Esophagus muscularis mucosa (tissue), 3 donors: Measurements from ENCODE around the gene EPHB2.

Experiments used
- POLR2A ChIP-seq: fragments of 450-650 bp; IDR thresholded peaks from one replicate; pipeline ENCODE4 v1.6.1; 2017; ENCODE audit warnings: antibody characterized with exemption, moderate library complexity, mild to moderate bottlenecking, low read depth
- POLR2AphosphoS5 ChIP-seq, 2 donors: sonication (generic); formaldehyde crosslinking; IDR thresholded peaks; one replicate each; pipeline ENCODE4 v1.6.1; 2017; ENCODE audit warnings: antibody characterized with exemption in 2 of 2
- TF ChIP-seq, protein P1 (sequence below), 3 experiments: fragments of 200-600 bp in 2 of 3; fragments of 450-650 bp in 1 of 3; sonication (generic) in 2 of 3; IDR thresholded peaks; one replicate each; pipeline ENCODE4 v1.5.1; 2017 to 2019; ENCODE audit warnings: antibody characterized with exemption in 3 of 3, mild to moderate bottlenecking in 2 of 3, moderate library complexity in 1 of 3

DNA sequence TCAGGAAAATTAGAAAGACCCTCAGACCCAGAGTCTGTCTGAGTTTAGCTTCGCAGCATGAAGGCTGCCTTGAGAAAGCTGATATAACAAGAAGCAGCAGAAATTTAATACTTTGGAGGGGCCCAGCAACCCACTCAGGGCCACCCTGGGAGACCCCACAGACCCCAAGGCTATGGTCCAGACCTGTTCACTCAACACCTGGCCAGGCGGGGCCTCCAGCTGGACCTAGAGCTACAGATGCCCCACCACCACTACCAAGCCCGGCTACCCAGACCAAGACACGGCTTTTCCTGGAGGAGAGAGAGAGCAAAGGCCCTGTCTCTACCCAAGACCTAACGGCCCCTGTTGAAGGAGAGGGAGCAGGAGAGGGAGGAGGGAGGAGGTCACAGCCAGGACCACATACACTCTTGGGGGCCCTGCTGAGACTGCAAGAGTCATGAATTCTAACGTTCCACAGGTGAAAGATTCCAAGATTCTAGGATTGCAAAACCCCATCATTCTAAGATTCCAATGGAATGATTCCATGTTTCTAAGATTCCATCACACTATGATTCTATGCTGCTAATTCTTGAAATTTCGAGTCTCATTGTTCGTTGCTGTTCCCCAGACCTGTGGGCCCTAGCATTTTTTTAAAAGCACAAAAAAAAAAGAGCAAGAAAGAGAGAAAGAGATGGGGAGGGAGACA is 208.8 kb downstream of the EPHB2 start:
- TF ChIP-seq, protein P1, sequence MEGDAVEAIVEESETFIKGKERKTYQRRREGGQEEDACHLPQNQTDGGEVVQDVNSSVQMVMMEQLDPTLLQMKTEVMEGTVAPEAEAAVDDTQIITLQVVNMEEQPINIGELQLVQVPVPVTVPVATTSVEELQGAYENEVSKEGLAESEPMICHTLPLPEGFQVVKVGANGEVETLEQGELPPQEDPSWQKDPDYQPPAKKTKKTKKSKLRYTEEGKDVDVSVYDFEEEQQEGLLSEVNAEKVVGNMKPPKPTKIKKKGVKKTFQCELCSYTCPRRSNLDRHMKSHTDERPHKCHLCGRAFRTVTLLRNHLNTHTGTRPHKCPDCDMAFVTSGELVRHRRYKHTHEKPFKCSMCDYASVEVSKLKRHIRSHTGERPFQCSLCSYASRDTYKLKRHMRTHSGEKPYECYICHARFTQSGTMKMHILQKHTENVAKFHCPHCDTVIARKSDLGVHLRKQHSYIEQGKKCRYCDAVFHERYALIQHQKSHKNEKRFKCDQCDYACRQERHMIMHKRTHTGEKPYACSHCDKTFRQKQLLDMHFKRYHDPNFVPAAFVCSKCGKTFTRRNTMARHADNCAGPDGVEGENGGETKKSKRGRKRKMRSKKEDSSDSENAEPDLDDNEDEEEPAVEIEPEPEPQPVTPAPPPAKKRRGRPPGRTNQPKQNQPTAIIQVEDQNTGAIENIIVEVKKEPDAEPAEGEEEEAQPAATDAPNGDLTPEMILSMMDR (IDR thresholded peaks at IDR 0.05): no peak
- TF ChIP-seq POLR2A: no peak
- TF ChIP-seq POLR2AphosphoS5 (IDR thresholded peaks at IDR 0.05): no peak
